Measurements from ENCODE around the gene GTF2A1L.

GTF2A1L gene, protein sequence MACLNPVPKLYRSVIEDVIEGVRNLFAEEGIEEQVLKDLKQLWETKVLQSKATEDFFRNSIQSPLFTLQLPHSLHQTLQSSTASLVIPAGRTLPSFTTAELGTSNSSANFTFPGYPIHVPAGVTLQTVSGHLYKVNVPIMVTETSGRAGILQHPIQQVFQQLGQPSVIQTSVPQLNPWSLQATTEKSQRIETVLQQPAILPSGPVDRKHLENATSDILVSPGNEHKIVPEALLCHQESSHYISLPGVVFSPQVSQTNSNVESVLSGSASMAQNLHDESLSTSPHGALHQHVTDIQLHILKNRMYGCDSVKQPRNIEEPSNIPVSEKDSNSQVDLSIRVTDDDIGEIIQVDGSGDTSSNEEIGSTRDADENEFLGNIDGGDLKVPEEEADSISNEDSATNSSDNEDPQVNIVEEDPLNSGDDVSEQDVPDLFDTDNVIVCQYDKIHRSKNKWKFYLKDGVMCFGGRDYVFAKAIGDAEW

GRCh38 chr2:48617618-48618017 lies at the start of gene GTF2A1L:
GTF2A1L (plus strand) TSS chr2:48617856; CDS start chr2:48617875, 19 bp downstream.
- in situ Hi-C loops (cut with HindIII; ENCODE audit: low pct_ligation_motif_present, low sequenced_read_pairs): no loop called here
- DNase-seq: no peak
- TF ChIP-seq, protein P1, sequence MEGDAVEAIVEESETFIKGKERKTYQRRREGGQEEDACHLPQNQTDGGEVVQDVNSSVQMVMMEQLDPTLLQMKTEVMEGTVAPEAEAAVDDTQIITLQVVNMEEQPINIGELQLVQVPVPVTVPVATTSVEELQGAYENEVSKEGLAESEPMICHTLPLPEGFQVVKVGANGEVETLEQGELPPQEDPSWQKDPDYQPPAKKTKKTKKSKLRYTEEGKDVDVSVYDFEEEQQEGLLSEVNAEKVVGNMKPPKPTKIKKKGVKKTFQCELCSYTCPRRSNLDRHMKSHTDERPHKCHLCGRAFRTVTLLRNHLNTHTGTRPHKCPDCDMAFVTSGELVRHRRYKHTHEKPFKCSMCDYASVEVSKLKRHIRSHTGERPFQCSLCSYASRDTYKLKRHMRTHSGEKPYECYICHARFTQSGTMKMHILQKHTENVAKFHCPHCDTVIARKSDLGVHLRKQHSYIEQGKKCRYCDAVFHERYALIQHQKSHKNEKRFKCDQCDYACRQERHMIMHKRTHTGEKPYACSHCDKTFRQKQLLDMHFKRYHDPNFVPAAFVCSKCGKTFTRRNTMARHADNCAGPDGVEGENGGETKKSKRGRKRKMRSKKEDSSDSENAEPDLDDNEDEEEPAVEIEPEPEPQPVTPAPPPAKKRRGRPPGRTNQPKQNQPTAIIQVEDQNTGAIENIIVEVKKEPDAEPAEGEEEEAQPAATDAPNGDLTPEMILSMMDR (IDR thresholded peaks at IDR 0.05; ENCODE audit: low read depth, low read length, missing control alignments): no peak

GRCh38 chr2:48568547-48568946 lies 49.1 kb upstream of the GTF2A1L start:
- in situ Hi-C loops (cut with HindIII; ENCODE audit: low pct_ligation_motif_present, low sequenced_read_pairs): no loop called here
- Histone ChIP-seq H3K4me3 (ENCODE audit: low read depth, low read length) (no peak overlapping the region), H3K27ac (no peak overlapping the region), H3K36me3 (replicated peaks) (no peaks in the 10 kb centered on the region), H3K27me3 (replicated peaks) (no peaks in the 10 kb centered on the region)
- DNase-seq: no peak
- TF ChIP-seq, protein P1 (IDR thresholded peaks at IDR 0.05; ENCODE audit: low read depth, low read length, missing control alignments): no peak

More at GRCh38 chr2:48617618-48618017, at the start of gene GTF2A1L:
- Histone ChIP-seq H3K27ac (no peak within 1 kb of the TSS), H3K36me3 (replicated peaks) (no peaks in the 10 kb centered on the region), H3K4me3 (ENCODE audit: low read depth, low read length) (no peak within 1 kb of the TSS), H3K27me3 (replicated peaks) (no peaks in the 10 kb centered on the region)

DNA sequence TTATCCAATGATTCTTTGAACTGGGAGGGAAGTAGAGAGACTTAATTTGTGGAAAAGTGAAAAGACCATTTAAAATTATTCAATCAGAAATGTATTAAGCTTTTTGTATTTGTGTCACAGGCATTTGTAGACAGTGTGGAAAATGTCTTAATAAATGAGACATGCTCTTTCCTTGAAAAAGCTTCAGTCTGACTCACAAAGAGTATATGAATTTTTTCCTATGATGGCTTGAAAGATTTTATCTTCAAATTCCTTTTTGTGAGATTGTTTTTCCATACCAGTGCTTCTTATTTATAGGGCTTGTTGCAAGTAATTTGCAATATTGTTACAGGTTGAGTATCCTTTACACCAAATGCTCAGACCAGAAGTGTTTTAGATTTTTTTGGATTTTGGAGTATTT lies 48.2 kb upstream of the GTF2A1L start:
- Histone ChIP-seq H3K27ac (no peak overlapping the region), H3K27me3 (replicated peaks) (no peaks in the 10 kb centered on the region), H3K36me3 (replicated peaks) (no peaks in the 10 kb centered on the region), H3K4me3 (ENCODE audit: low read depth, low read length) (no peak overlapping the region)
- TF ChIP-seq, protein P1 (IDR thresholded peaks at IDR 0.05; ENCODE audit: low read depth, low read length, missing control alignments): no peak
- in situ Hi-C loops (cut with HindIII; ENCODE audit: low pct_ligation_motif_present, low sequenced_read_pairs): no loop called here
- no peak for DNase-seq

- TF ChIP-seq, protein P1 (IDR thresholded peaks at IDR 0.05; ENCODE audit: low read depth, low read length, missing control alignments): no peak
- in situ Hi-C loops (cut with HindIII; ENCODE audit: low pct_ligation_motif_present, low sequenced_read_pairs): no loop called here
- Histone ChIP-seq H3K4me3 (ENCODE audit: low read depth, low read length) (no peak overlapping the region), H3K27me3 (replicated peaks) (no peaks in the 10 kb centered on the region), H3K36me3 (replicated peaks) (no peaks in the 10 kb centered on the region), H3K27ac (no peak overlapping the region)
- no peak for DNase-seq
Observed at GRCh38 chr2:48572816-48573215, 44.8 kb upstream of the GTF2A1L start.

DNA sequence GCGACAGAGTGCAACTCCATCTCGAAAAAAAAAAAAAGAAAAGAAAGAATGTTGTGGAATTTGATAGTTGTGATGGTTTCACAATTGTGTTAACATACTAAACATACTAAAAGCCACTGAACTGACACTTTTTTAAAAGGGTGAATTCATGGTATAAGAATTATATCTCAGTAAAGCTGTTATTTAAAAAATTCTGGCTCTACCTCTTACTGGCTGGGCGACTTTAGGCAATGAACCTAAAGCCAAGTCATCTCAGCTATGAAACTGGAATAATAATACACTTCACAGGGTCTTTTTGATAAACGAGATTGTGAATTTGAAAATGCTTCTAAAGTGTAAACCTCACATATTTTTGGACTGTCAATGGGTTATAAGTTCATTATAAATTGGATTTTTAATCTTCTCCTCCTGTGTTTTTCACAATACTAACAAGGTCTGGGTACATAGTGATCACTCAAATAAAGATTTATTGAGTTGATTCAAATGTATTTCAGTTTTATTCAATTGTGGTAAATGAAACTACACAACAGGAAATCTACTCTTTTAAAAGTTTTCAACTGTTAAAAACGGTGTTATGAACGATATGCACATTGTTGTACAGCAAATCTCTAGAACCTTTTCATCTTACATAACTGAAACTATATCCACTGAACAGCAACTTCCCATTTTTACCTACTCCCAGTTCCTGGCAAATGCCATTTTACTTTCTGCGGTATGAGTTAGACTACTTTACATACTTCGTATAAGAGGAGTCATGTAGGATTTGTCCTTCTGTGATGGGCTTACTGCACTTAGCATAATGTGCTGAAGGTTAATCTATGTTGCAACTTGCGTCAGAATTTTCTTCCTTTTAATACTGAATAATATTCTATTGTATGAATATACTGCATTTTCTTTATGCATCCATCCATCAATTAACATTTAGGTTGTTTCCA lies 43.0 kb upstream of the GTF2A1L start:
- no peaks in the 10 kb centered on the region for H3K36me3 ChIP-seq (replicated peaks)
- no peak overlapping the region for H3K27ac ChIP-seq
- DNase-seq: no peak
- TF ChIP-seq, protein P1 (IDR thresholded peaks at IDR 0.05; ENCODE audit: low read depth, low read length, missing control alignments): no peak
- H3K27me3 ChIP-seq (replicated peaks): no peaks in the 10 kb centered on the region
- H3K4me3 ChIP-seq (ENCODE audit: low read depth, low read length): no peak overlapping the region
- in situ Hi-C loops (cut with HindIII; ENCODE audit: low pct_ligation_motif_present, low sequenced_read_pairs): no loop called here

Measured in brain microvascular endothelial cell (primary cell).